Fibroblast of skin of back (primary cell): ENCODE measurements around the gene U2SURP. TPM values are rescaled to one million over a fixed set of nuclear protein-coding genes. Genes with fewer than 3 reads are reported as not detected.

Experiments used
- DNase-seq: peaks from one replicate; pipeline ENCODE4 v3.0.0-alpha.2; 2013
- polyA plus RNA-seq, 2 experiments: library from polyadenylated mRNA; unstranded; fragments of 120-200 nt; gene quantifications; one replicate each; pipeline ENCODE4 v1.2.1, GENCODE V29; 2013; ENCODE audit not compliant: insufficient read length in 2 of 2

Gene U2SURP
- polyA plus RNA-seq (2013, experiment 1 of 2; ENCODE audit: insufficient read length): 48.1 TPM
- 49.8 TPM for polyA plus RNA-seq (2013, experiment 2 of 2; ENCODE audit: insufficient read length)

- DNase-seq: peak; percentile 99
Observed at GRCh38 chr3:143001369-143002082, at the start of gene U2SURP. Gene U2SURP, plus strand, starts transcription at chr3:143001570. Its CDS starts 59 bp downstream, at chr3:143001629.

GRCh38 chr3:142951794-142952193, 49.6 kb upstream of the U2SURP start:
- DNase-seq: no peak

- no peak for DNase-seq
Observed at GRCh38 chr3:142952272-142953193, 48.8 kb upstream of the U2SURP start.

- DNase-seq: no peak
Observed at GRCh38 chr3:142953443-142953842, 47.9 kb upstream of the U2SURP start.

- DNase-seq: peak; percentile 21
Observed at GRCh38 chr3:142958707-142959106, 42.7 kb upstream of the U2SURP start.

GRCh38 chr3:142960322-142960850, 41.0 kb upstream of the U2SURP start:
- no peak for DNase-seq

GRCh38 chr3:142961539-142961938, 39.8 kb upstream of the U2SURP start:
- no peak for DNase-seq

GRCh38 chr3:142962175-142962519, 39.2 kb upstream of the U2SURP start:
- no peak for DNase-seq

GRCh38 chr3:142962520-142963233, 38.7 kb upstream of the U2SURP start:
- DNase-seq: no peak

GRCh38 chr3:142963234-142963515, 38.2 kb upstream of the U2SURP start:
- no peak for DNase-seq

GRCh38 chr3:142963516-142964448, 37.6 kb upstream of the U2SURP start, which contains the start of gene PAQR9:
Gene PAQR9, minus strand, starts transcription at chr3:142963674. Its CDS starts 338 bp downstream, at chr3:142963336.
- DNase-seq: peak; percentile 22

- no peak for DNase-seq
Observed at GRCh38 chr3:142965581-142965980, 35.8 kb upstream of the U2SURP start.

GRCh38 chr3:142966808-142967207, 34.6 kb upstream of the U2SURP start:
- no peak for DNase-seq

- DNase-seq: no peak
Observed at GRCh38 chr3:142968319-142969025, 32.9 kb upstream of the U2SURP start.

- DNase-seq: no peak
Observed at GRCh38 chr3:142971431-142971830, 29.9 kb upstream of the U2SURP start.

- DNase-seq: no peak
Observed at GRCh38 chr3:142972092-142972753, 29.1 kb upstream of the U2SURP start.

GRCh38 chr3:142973217-142974009, 28.0 kb upstream of the U2SURP start:
- DNase-seq: no peak

- DNase-seq: no peak
Observed at GRCh38 chr3:142975316-142975995, 25.9 kb upstream of the U2SURP start.
